SK-N-SH treated with all-trans-retinoic acid at 6 μM for 48 hours (cell line): Measurements from ENCODE around the gene MARCKS.

Source experiments
- ATAC-seq: fragments of 200-7000 bp; cut with Tn5 transposase; 3 replicates; pipeline ENCODE4 v1.9.1; 2020; ENCODE audit warnings: mild to moderate bottlenecking, moderate library complexity
- BACH2 ChIP-seq: fragments of 250-450 bp; sonication (Bioruptor Pico); IDR thresholded peaks from 2 replicates; pipeline ENCODE4 v1.9.0; 2021; ENCODE audit warnings: mild to moderate bottlenecking, borderline replicate concordance
- CREB5 ChIP-seq: fragments of 250-450 bp; sonication (Bioruptor Pico); IDR thresholded peaks from 2 replicates; pipeline ENCODE4 v1.5.1; 2020; ENCODE audit warnings: low read depth, mild to moderate bottlenecking, moderate library complexity
- ESRRG ChIP-seq: fragments of 250-450 bp; sonication (Bioruptor Pico); IDR thresholded peaks from 2 replicates; pipeline ENCODE4 v1.6.1; 2021; ENCODE audit warnings: mild to moderate bottlenecking
- GLIS3 ChIP-seq: fragments of 250-450 bp; sonication (Bioruptor Pico); IDR thresholded peaks from 2 replicates; pipeline ENCODE4 v1.5.0; 2020; ENCODE audit warnings: mild to moderate bottlenecking, moderate library complexity
- ISL1 ChIP-seq: fragments of 250-450 bp; sonication (Bioruptor Pico); IDR thresholded peaks from 2 replicates; pipeline ENCODE4 v2.1.2; 2022; ENCODE audit warnings: mild to moderate bottlenecking, moderate library complexity
- OSR1 ChIP-seq: fragments of 250-450 bp; sonication (Bioruptor Pico); IDR thresholded peaks from 2 replicates; pipeline ENCODE4 v1.8.0; 2022; ENCODE audit warnings: moderate library complexity, mild to moderate bottlenecking, inconsistent platforms
- PATZ1 ChIP-seq: fragments of 250-450 bp; sonication (Bioruptor Pico); IDR thresholded peaks from 2 replicates; pipeline ENCODE4 v1.8.0; 2020; ENCODE audit warnings: mild to moderate bottlenecking, moderate library complexity, borderline replicate concordance
- POU6F1 ChIP-seq: fragments of 250-450 bp; sonication (Bioruptor Pico); IDR thresholded peaks from 2 replicates; pipeline ENCODE4 v1.8.0; 2021; ENCODE audit warnings: low read depth, mild to moderate bottlenecking, moderate library complexity, borderline replicate concordance
- PPARA ChIP-seq: fragments of 250-450 bp; sonication (Bioruptor Pico); IDR thresholded peaks from 2 replicates; pipeline ENCODE4 v1.5.0; 2020; ENCODE audit warnings: mild to moderate bottlenecking, borderline replicate concordance
- RARB ChIP-seq: fragments of 250-450 bp; sonication (Bioruptor Pico); IDR thresholded peaks from 2 replicates; pipeline ENCODE4 v1.8.0; 2021; ENCODE audit warnings: mild to moderate bottlenecking, moderate library complexity
- SNAI2 ChIP-seq: fragments of 250-450 bp; sonication (Bioruptor Pico); IDR thresholded peaks from 2 replicates; pipeline ENCODE4 v1.5.0; 2020; ENCODE audit warnings: mild to moderate bottlenecking, moderate library complexity
- TCF4 ChIP-seq: fragments of 250-450 bp; sonication (Bioruptor Pico); IDR thresholded peaks from 2 replicates; pipeline ENCODE4 v1.8.0; 2021; ENCODE audit warnings: mild to moderate bottlenecking, moderate library complexity, borderline replicate concordance
- TOX ChIP-seq: fragments of 250-450 bp; sonication (Bioruptor Pico); IDR thresholded peaks from 2 replicates; pipeline ENCODE4 v1.8.0; 2021; ENCODE audit warnings: mild to moderate bottlenecking, moderate library complexity, borderline replicate concordance
- TSHZ2 ChIP-seq: fragments of 250-450 bp; sonication (Bioruptor Pico); IDR thresholded peaks from 2 replicates; pipeline ENCODE4 v1.5.0; 2020; ENCODE audit warnings: mild to moderate bottlenecking, moderate library complexity
- ZC3H10 ChIP-seq: fragments of 250-450 bp; sonication (Bioruptor Pico); IDR thresholded peaks from 2 replicates; pipeline ENCODE4 v1.5.1; 2021; ENCODE audit warnings: mild to moderate bottlenecking, moderate library complexity
- ZFP3 ChIP-seq: fragments of 250-450 bp; sonication (Bioruptor Pico); IDR thresholded peaks from 2 replicates; pipeline ENCODE4 v1.5.0; 2020; ENCODE audit warnings: mild to moderate bottlenecking, moderate library complexity
- ZFP30 ChIP-seq: fragments of 450-650 bp; formaldehyde crosslinking; IDR thresholded peaks from 2 replicates; pipeline ENCODE4 v1.5.0; 2022; ENCODE audit warnings: mild to moderate bottlenecking, moderate library complexity
- ZNF565 ChIP-seq: fragments of 450-650 bp; formaldehyde crosslinking; conservative IDR thresholded peaks from 2 replicates; pipeline ENCODE4 v1.5.0; 2020; ENCODE audit warnings: low read depth, mild to moderate bottlenecking, moderate library complexity
- ZNF70 ChIP-seq: fragments of 450-650 bp; formaldehyde crosslinking; IDR thresholded peaks from 2 replicates; pipeline ENCODE4 v1.5.0; 2020; ENCODE audit warnings: mild to moderate bottlenecking, moderate library complexity
- ZNF8 ChIP-seq: fragments of 450-650 bp; formaldehyde crosslinking; IDR thresholded peaks from 2 replicates; pipeline ENCODE4 v1.5.0; 2020; ENCODE audit warnings: mild to moderate bottlenecking, moderate library complexity

MARCKS gene

GRCh38 chr6:113823916-113824315 is 33.2 kb upstream of the MARCKS start:
- ATAC-seq: no peak
- TF ChIP-seq TSHZ2 (CRISPR knock-in tag): no peak
- no peak for TF ChIP-seq CREB5 (CRISPR knock-in tag)
- TF ChIP-seq POU6F1 (CRISPR knock-in tag): no peak
- no peak for TF ChIP-seq ESRRG (CRISPR knock-in tag)
- no peak for TF ChIP-seq TCF4 (CRISPR knock-in tag)
- TF ChIP-seq RARB: no peak
- TF ChIP-seq OSR1 (CRISPR knock-in tag): no peak
- no peak for TF ChIP-seq PPARA (CRISPR knock-in tag)
- no peak for TF ChIP-seq ZNF8 (CRISPR knock-in tag)
- no peak for TF ChIP-seq BACH2 (CRISPR knock-in tag)
- TF ChIP-seq ZFP30: no peak

- no peak for ATAC-seq
- TF ChIP-seq ZNF565 (CRISPR knock-in tag) (no peak), RARB (no peak), PPARA (CRISPR knock-in tag) (no peak), TOX (no peak), ESRRG (CRISPR knock-in tag) (no peak), GLIS3 (no peak), ZFP3 (CRISPR knock-in tag) (no peak), POU6F1 (CRISPR knock-in tag) (no peak), TCF4 (CRISPR knock-in tag) (no peak), SNAI2 (no peak), ZC3H10 (CRISPR knock-in tag) (no peak), ZNF8 (CRISPR knock-in tag) (no peak), BACH2 (CRISPR knock-in tag) (no peak), PATZ1 (no peak), CREB5 (CRISPR knock-in tag) (no peak), ISL1 (CRISPR knock-in tag) (no peak)
Observed at GRCh38 chr6:113824411-113824810, 32.7 kb upstream of the MARCKS start.

GRCh38 chr6:113824866-113825265 is 32.3 kb upstream of the MARCKS start:
- no peak for ATAC-seq
- TF ChIP-seq ZNF8 (CRISPR knock-in tag) (no peak), ZNF70 (no peak), ZNF565 (CRISPR knock-in tag) (no peak)
